ENCODE results near the gene ZNF527. TPM values are rescaled to one million over a fixed set of nuclear protein-coding genes. Genes with fewer than 3 reads are reported as not detected.
A peak's percentile ranks its signal among the peaks of the same experiment; 100 is the strongest.

ZNF527 gene
- 1 to 10 TPM; 3.3 to 7.8 (median 4.3) TPM for total RNA-seq

DNA sequence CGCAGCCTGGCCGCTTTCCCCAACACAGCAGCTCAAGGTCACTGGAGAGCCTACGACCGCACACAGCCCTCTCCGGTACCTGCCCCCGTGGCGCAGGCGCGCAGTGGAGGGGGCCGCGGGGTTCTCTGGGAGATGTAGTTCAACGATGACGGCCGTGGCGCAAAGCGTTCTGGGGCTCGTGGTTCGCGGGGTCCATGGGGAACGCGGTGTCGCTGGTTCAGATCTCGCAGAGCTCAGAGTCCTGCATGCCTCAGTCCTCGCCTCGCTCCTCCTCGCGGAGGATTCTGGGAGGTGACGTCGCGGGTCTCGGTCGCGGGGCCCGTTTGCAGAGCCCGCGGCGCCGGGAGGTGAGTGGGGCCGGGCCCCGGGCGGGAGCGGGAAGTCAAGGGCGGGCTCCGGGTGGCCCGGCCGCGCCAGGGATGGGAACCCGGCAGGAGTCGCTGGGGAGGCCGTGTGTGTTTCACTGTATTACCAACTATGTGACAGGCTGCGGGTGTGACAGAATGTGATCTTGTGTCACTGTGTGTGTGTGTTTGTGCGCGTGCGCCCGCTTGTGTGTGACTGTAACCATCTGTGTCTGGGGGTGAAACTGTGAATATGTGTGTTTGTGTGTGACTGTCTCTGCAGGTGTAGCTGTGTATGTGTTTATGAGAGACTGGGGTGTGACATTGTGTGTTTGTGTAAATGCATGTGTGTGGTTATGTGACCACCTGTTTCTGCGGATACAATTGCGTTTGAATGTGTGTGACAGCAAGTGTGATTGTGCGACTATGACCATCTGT, at the start of gene ZNF527:
Gene ZNF527 (plus strand): TSS at position 220 of the 782 bp plus-strand sequence. CDS start 3,100 bp downstream, outside the sequence.
- TF ChIP-seq POLR2A (IDR thresholded peaks at IDR 0.05): no peak
- TF ChIP-seq, protein P1, sequence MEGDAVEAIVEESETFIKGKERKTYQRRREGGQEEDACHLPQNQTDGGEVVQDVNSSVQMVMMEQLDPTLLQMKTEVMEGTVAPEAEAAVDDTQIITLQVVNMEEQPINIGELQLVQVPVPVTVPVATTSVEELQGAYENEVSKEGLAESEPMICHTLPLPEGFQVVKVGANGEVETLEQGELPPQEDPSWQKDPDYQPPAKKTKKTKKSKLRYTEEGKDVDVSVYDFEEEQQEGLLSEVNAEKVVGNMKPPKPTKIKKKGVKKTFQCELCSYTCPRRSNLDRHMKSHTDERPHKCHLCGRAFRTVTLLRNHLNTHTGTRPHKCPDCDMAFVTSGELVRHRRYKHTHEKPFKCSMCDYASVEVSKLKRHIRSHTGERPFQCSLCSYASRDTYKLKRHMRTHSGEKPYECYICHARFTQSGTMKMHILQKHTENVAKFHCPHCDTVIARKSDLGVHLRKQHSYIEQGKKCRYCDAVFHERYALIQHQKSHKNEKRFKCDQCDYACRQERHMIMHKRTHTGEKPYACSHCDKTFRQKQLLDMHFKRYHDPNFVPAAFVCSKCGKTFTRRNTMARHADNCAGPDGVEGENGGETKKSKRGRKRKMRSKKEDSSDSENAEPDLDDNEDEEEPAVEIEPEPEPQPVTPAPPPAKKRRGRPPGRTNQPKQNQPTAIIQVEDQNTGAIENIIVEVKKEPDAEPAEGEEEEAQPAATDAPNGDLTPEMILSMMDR (IDR thresholded peaks at IDR 0.05): no peak
- 2% methylated on average over 22 to 40 of the region's 58 CpGs for WGBS, 2 donors
- peak; percentile 96 to 99 for DNase-seq (ENCODE audit: low spot score in 2 of 2)
- intact Hi-C loops (cut with DNase I; ENCODE audit: low total_unique reads): no loop called here
- peak within 1 kb of the TSS; percentile 52 for H3K4me3 ChIP-seq (ENCODE audit: low read depth, poor library complexity, severe bottlenecking)

DNA sequence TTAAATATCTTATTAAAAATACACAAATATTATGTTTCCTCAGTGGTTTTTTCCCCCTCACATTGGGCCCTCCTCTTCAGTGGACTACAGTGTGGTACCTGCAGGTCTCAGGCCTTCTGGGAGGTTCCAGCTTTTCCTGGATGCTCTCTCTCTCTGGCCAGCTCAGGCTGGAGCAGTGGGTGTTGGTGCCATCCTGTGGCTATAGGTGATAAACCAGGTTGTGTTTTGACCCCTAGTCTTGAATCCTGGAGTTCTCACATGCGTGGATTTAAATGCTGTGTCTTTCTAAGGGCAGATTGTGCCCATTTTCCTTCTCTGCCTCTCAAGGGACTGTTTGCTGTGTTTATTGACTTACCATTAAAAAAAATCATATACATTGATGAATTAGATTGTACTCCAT, 41.2 kb upstream of the ZNF527 start:
- no peak overlapping the region for H3K4me3 ChIP-seq (ENCODE audit: low read depth, poor library complexity, severe bottlenecking)
- intact Hi-C loops (cut with DNase I; ENCODE audit: low total_unique reads): no loop called here
- WGBS, 2 donors: 84 to 90% methylated on average over 1 of the region's 1 CpG
- TF ChIP-seq POLR2A (IDR thresholded peaks at IDR 0.05): no peak
- TF ChIP-seq, protein P1 (IDR thresholded peaks at IDR 0.05): no peak
- no peak for DNase-seq (ENCODE audit: low spot score in 2 of 2)

DNA sequence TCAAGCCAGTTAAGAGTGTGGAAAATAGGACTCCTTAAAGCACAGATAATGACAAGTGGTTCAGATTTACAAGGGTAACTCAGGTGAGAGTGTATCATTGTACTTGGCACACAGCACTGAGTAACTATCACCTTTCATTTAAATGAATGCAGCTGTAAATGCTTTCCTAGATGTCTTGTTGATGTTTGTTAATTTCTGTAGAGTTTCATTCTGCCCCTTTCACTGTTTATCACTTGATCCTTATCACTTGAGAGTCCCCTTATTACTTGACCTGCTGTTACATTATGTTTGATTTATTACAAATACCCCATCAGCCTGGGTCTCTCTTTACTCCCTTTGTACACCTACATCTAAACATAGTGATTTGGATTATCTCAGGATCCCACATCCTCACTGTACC, 38.1 kb upstream of the ZNF527 start:
- intact Hi-C loops (cut with DNase I; ENCODE audit: low total_unique reads): no loop called here
- no peak overlapping the region for H3K4me3 ChIP-seq (ENCODE audit: low read depth, poor library complexity, severe bottlenecking)
- no peak for DNase-seq (ENCODE audit: low spot score in 2 of 2)
- TF ChIP-seq, protein P1 (IDR thresholded peaks at IDR 0.05): no peak
- TF ChIP-seq POLR2A (IDR thresholded peaks at IDR 0.05): no peak

DNA sequence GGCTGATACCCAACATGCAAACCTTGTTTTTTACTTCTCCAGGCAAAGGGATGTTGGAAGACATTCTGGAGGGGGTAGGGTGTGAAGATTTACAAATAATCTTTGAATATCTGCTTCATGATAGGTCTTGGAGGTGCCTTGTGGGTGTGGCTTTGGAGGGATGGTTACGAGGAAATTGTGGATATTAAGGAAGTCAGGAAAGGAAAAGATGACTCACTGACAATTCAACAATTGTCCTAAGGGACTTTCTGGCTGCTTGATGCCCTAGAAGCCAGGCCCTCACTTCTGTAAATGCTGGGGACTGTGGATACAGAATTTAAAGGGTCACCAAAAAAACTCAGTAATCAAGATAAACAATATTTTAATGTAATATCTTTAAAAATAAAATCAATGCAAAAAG, 37.4 kb upstream of the ZNF527 start:
- WGBS, 2 donors: 16 to 22% methylated on average over 1 of the region's 1 CpG
- H3K4me3 ChIP-seq (ENCODE audit: low read depth, poor library complexity, severe bottlenecking): no peak overlapping the region
- intact Hi-C loops (cut with DNase I; ENCODE audit: low total_unique reads): no loop called here
- no peak for DNase-seq (ENCODE audit: low spot score in 2 of 2)
- TF ChIP-seq, protein P1 (IDR thresholded peaks at IDR 0.05): no peak
- TF ChIP-seq POLR2A (IDR thresholded peaks at IDR 0.05): no peak

DNA sequence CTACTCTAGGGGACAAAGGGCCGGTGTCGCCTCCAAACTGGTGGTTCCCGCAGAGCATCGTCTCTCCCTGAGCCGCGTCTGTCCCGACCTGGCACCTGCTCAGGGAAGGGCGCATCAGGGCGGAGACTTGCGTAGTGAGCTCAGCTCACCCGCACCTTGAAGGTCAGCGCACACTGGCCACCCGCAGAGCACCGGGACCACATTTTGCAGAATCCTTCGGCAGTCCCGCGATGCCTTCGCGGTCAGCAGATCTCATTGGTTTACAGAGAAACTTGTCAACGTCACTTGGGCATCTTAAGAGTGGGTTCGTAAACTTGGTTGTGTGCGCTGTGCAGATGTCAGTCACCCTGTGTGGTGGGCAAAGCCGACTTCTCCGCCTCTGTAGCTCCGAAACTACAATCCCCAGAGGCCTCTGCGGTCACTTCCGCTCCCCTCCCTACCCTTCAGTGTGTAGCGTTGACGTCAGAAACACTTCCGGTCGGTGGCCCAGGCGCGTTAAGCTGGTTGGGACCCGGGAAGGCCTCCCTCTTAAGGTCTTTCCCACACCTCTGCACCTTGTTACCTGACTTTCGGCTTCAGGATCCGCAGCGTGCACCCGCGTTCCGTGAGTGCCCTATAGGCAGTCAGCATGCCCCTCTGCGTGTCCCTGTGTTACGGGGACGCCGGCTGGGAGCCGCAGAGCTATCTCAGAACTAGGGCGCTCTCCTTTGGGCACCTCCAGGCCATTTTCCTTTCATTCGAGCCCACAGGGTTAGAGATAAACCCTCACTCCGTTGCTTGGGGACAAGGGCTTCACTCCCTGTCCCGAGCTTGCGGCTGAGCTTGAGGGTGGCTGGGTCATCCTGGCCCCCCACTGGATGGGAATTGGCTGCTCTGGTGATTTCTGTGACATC, 36.5 kb upstream of the ZNF527 start:
- DNase-seq (ENCODE audit: low spot score in 2 of 2): peak; percentile 90 to 97
- intact Hi-C loops (cut with DNase I; ENCODE audit: low total_unique reads): no loop called here
- 3 to 6% methylated on average over 43 to 50 of the region's 50 CpGs for WGBS, 2 donors
- H3K4me3 ChIP-seq (ENCODE audit: low read depth, poor library complexity, severe bottlenecking): peak overlapping the region; percentile 87
- TF ChIP-seq POLR2A (IDR thresholded peaks at IDR 0.05): no peak
- TF ChIP-seq, protein P1 (IDR thresholded peaks at IDR 0.05): no peak

Data from lower leg skin (tissue), 4 donors.